ENCODE data around the gene FOXP2. TPM values are rescaled to one million over a fixed set of nuclear protein-coding genes. Genes with fewer than 3 reads are reported as not detected.
"Not testable (repeated sequence)": the region's sequence is repeated elsewhere in the genome, so short reads cannot be mapped to it uniquely, and the experiment has no call there.

The FOXP2 gene
- total RNA-seq, 2 donors from 2014 or later: 9.9 to 10.0 TPM

DNA sequence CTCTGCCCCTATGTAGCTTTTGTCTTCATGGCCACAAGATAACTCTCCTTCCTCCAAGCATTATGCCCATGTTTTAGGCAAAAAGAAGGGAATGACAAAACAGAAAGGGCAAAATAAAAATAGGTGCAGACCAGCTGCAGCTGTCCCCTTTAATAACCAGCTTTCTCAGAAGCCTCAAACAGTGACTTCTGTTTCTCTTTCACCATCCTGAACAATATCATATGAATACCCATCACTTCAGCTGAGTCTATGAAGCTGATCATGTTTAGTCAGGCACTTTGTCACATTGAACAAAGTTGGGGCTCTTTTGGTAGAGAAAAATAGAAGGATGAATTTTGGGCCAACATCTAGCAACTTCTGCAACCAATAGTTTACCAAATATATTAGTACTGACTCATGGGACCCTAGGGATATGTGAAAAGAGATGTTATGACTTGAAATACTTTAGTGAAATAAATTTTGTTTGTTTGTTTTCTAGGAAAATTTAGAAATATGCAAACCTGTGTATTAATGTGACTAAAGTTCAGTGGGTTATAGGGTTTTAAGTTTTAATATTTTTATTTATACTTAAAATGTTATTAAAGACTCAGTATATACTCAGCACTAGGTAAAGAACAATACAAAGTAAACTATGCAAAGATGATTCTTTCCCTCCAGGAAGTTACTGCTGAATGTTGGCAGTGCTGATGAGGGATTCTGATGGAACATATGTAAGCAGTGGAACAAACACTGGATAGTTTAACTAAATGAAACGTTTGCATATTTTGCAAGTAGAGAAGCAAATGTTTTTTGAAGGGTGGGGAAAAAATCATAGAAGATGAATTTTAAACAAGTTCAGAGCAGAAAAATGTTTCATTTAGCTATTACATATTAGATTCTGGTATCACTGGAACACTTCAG is 133.7 kb downstream of the FOXP2 start:
- no peak for DNase-seq (ENCODE audit: low spot score)
- intact Hi-C loops (cut with DNase I): no loop called here

DNA sequence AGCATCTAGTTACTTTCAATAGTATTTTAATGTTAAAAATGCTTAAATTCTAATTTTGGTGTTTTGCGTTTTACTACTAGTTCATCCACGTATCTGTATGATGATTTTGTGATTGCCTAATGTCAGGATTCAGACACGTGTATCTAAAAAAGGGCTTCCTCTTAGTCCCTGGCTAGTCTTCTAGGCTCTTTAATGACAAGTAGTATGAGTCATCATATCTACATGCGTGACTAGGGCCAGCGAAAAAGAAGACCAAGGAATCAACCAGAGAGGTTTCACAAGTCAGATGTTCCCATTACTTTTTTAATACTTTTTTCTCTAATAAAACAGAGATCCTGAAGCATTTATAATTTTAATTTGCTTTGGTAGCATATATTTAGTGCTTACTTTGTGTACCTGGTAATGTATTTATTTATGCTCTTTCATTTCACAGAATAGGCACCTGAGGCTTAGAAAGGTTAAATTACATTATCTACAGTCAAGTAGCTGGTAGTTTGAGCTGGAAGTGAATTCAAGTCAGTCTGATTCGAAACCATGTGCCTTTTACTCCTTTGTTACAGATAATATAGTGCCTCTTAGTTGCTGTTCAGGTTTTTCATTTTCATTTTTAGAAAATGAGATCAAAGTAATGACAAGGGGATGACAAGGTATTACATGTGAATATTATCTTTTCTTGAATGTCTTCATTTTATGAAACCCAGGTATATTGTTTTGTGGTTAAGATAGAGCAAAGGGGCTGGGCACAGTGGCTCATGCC is 140.3 kb downstream of the FOXP2 start:
- DNase-seq (ENCODE audit: low spot score): no peak
- intact Hi-C loops (cut with DNase I): no loop called here

DNA sequence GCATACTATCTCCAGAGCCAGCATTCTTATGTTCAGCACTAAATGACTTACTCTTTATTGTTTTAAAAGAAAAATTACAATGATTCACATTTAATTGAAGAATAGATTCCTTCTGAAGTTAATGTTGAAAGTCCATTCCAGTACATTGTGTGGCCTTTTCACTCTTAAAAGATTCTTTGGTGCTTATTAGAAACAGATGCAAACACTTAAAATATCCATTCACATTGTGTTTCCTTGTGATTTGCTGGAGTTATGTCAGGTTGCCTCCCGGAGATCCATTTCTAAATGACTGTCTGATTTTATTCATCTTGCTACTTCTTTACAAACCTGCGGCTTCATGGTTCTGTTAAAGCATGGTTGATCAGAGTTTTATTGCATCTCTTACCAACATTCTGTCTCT is 152.8 kb downstream of the FOXP2 start:
- intact Hi-C loops (cut with DNase I): no loop called here
- DNase-seq (ENCODE audit: low spot score): no peak

DNA sequence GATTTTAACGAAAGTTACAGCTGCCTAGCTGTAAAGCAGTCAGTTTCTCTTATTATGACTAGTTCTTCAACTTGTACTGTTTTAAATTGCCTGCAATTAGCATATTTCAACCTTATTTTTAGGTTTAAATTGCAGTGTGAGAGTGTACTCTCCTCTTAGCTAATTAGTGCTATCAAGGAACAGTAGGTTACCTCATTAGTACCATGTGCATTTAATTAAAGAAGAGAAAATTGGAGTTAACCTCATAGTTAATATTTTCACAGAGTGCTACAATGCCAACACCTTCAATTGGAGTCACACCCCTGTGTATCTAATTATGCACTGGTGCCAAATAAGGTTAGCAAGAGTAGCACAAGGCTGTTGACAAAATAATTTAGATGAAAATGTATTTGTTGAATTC is 154.6 kb downstream of the FOXP2 start:
- DNase-seq (ENCODE audit: low spot score): no peak
- intact Hi-C loops (cut with DNase I): no loop called here

DNA sequence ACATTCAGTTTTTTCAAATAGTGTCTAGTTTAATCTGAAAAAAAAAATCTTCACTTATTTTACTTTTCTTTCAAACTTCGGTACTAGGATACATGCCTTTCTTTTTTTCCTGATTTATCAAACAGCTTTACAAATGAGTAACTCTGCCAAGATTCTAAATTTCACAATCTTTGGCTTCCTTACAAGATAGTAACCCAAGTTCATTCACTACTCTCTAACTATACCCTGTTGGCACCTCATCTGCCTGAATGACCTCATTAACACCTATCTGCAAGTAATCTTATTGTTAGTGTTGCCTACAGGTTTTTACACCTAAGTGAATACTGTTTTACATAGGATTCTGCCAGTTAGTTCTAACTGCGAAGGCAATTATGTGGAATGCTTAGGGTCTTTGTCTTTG is 159.8 kb downstream of the FOXP2 start:
- intact Hi-C loops (cut with DNase I): no loop called here
- DNase-seq (ENCODE audit: low spot score): no peak

DNA sequence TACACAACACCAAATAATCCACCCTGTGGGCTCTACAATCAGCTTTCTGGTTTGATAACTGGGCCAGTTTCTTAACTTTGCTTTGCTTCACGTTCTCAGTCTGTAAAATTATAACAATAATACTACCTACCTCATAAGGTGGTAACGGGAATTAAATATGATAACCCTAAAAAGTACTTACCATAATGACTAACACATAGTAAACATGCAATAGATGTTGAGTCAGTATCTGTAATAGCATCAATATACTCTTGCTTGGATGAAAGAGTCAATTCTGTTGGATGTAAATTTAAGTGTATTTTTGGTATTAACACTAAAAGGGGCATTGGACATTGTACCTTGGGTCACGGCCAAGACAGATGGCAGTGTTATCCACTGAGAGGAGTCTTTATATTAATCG is 160.5 kb downstream of the FOXP2 start:
- intact Hi-C loops (cut with DNase I): no loop called here
- no peak for DNase-seq (ENCODE audit: low spot score)

DNA sequence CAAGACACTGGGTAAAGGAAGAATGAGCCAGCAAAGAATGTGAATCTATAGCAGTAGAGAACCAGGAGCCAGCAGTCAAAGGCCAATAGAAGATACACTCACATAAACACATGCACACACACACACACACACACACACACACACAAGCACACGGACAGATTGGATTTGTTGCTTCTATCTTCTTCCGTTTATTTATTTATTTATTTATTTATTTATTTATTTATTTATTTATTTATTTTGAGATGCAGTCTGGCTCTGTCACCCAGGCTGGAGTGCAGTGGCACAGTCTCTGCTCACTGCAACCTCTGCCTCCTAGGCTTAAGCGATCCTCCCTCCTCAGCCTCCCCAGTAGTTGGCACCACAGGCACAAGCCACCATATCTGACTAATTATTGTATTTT is 166.3 kb downstream of the FOXP2 start:
- intact Hi-C loops (cut with DNase I); DNase-seq (ENCODE audit: low spot score): not testable (repeated sequence)

DNA sequence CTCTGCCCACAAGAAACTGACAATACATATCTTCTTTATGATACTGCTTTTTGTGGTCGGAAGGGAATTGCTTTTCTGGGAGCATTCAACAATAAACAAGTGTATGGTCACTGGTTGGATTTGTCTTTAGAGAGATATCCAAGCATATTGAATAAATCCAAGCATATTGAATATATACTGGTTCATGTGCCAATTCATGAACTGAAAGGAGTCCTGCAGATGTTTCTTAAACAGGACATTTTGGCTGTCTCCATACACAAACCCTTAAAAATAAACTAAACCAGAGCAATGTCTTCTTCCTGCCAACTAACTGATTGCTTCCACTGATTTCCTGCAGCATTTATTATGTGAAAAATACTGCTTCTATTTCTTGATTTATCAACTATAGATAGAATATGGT is 173.9 kb downstream of the FOXP2 start:
- intact Hi-C loops (cut with DNase I): no loop called here
- no peak for DNase-seq (ENCODE audit: low spot score)

DNA sequence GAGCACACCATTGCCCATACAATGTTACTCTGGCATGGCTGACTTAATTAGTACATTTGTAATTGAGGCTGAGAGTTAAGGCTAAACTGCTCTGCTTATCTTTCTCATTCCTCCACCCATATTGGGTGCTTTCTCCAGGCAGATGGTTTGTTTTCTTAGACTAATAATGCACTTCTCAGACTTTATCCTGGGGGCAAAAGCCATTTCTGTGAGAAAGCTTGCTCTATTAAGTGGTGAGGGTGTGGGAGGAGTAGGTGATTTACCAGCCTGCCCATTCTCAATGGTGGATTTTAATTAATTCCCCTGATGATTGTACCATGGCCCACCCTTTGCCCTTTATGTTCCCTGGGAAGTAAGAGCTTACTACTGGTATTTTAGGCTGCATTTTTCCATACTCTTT is 174.8 kb downstream of the FOXP2 start:
- intact Hi-C loops (cut with DNase I): no loop called here

DNA sequence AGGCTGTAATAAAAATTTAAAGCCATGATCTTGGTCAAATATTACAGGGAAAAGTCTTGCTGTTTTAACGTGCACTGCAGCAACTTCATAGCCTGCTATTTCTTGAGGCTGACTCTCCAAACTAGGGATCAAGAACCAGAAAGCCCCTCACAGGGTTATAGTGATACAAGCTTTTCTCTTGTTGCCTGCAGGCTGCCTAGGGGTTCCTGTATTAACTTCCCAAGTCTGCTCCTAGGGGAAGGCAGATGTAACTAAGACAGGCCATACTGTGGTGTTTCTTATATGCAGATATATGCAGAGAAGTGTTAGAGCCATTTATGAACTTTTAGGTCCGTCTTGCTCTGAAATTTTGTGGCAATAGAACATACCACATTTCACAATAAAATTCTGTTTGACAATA is 175.7 kb downstream of the FOXP2 start:
- intact Hi-C loops (cut with DNase I): no loop called here
- no peak for DNase-seq (ENCODE audit: low spot score)

More for the DNA sequence above, 174.8 kb downstream of the FOXP2 start:
- DNase-seq (ENCODE audit: low spot score): no peak

DNA sequence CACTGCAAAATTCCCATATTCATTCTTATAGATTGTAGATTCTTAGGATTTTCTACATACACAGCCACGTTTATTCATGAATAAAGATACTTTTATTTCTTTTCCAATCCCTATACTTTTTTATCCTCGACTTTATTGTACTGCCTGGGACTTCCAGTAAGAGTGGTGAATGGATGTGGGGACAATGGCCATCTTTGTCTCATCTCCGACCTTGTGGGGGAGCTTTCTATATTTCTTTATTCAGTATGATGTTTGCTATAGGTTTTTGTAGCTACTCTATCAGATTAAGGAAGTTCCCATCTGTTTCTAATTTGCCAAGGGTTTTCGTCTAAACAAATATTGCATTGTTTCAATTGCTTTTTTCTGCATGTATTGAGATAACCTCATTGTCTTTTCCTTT is 184.3 kb downstream of the FOXP2 start:
- intact Hi-C loops (cut with DNase I): no loop called here
- no peak for DNase-seq (ENCODE audit: low spot score)

DNA sequence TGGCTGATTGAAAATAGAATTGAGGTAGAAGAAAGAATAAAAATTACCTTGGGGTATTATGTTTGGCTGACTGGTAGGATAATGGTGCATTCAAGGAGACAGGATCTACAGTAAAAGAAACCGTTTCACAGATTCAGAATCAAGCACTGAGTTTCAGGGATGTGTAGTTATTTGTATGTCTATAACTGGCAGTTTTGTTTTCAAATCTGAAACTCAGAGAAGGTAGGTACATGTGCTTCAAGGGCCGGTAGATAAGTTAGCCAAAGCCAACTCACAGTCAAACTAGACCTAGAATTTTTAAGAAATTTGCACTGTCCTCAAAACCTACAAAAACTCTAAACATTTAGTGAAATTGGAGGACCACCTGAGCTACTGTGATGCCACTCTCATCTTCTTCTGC is 191.5 kb downstream of the FOXP2 start:
- DNase-seq (ENCODE audit: low spot score): no peak
- intact Hi-C loops (cut with DNase I): no loop called here

DNA sequence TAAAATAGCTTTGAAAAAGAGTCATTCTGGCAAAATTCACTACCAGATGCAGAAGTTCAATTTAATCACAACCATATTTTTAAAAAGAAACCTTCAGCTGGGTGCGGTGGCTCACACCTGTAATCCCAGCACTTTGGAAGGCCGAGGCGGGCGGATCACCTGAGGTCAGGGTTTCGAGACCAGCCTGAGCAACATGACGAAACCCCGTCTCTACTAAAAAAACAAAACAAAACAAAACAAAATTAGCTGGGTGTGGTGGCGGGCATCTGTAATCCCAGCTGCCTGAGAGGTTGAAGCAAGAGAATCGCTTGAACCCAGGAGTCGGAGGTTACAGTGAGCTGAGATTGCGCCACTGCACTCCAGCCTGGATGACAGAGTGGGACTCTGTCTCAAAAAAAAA is 194.2 kb downstream of the FOXP2 start:
- DNase-seq (ENCODE audit: low spot score); intact Hi-C loops (cut with DNase I): not testable (repeated sequence)

DNA sequence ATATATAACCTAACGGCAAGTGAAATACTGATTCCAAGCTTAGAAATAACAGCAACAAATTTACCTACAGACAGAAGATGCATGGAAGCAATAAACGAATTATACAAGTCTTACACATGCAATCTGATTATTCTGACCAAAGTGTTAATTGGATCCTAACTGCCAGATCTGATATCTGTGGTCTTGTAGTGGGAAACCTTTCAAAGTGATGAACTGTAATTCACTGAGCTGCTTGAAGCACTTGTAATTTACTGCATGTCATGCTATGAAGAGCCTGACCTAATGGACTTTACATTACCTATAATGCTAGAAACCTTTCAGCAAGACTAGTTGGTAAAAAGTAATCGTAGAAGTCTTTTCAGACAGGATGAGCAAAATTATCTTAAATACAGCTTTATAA is 205.6 kb downstream of the FOXP2 start:
- intact Hi-C loops (cut with DNase I): no loop called here
- DNase-seq (ENCODE audit: low spot score): no peak

DNA sequence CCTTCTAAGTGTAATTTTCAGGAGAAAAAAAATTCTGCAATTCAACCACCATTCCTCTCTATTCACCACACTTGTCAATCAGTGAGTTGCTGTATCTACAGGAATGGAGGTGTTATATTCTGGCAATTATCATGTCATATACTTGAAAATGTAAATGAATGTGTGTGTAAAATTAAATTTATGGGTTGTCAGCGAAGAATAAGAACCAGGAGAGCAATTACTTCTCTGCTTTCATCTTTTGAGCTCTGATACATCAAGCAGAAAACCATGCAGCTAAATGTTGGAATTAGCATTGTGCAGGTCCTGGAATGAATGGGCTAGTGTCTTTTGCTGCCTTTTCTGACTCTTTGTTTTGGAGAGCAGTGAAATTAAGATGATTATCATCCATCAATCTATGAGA is 207.6 kb downstream of the FOXP2 start:
- DNase-seq (ENCODE audit: low spot score): no peak
- intact Hi-C loops (cut with DNase I): no loop called here

DNA sequence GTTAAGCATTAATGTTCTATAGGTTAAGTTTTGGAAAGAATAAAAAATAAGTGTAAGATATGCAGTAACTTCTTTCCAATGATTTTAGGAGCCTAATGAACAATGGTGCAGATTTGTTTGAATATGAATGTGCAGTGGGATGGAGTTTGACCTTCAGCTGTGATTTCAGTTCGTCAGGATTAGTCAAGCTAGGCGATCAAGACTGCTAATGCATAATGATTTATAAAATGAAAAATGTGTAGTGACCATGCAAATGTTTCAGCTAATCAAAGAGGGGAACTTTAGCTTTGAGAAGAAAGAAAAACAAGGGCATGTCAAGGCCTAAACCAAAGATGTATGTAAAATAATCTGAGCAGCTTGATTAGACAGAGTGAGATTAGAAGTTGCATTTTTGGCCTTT is 208.5 kb downstream of the FOXP2 start:
- intact Hi-C loops (cut with DNase I): no loop called here
- DNase-seq (ENCODE audit: low spot score): no peak

DNA sequence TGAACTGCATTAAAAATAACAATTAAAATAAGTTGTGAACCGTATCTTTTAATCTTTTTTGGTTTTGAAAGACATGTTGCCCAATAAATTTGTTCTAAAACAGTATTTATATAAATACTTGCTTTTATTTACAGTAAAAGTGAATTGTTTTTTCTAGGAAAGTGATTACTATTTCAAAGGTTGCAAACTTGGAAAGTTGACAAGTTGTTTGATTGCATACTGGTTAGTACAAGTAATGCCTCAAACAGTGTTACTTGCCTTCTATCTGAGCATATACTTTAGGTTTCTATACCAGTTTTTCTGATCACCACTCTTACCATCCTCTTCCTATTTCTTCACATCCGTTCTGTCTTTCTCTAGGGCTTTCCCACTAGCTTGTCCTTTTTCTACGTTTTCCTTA is 212.6 kb downstream of the FOXP2 start:
- DNase-seq (ENCODE audit: low spot score): no peak
- intact Hi-C loops (cut with DNase I): no loop called here

DNA sequence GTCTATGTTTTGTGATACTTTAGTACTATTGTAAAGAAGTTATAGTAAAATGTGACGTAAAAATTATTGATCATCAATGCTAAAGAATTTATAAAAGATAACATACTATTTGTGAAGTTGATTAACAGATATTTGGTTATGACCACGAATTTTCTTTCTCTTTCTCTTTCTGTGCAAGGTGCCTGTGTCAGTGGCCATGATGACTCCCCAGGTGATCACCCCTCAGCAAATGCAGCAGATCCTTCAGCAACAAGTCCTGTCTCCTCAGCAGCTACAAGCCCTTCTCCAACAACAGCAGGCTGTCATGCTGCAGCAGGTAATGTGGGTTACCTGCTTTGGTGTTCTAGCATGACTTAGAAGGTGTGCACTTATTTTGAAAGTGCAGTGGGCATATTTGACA is 213.7 kb downstream of the FOXP2 start:
- intact Hi-C loops (cut with DNase I): no loop called here

DNA sequence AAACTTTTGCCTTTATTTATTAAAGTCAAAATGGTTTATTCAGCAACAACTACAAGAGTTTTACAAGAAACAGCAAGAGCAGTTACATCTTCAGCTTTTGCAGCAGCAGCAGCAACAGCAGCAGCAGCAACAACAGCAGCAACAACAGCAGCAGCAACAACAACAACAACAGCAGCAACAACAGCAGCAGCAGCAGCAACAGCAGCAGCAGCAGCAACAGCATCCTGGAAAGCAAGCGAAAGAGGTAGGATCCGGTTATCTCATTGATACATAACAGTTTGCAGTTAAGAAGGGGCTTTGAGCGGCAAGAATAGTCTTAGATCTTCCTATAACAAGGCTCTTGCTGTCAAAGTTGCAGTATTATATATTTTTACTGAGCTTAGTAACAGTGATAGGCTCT is 215.1 kb downstream of the FOXP2 start:
- no peak for DNase-seq (ENCODE audit: low spot score)
- intact Hi-C loops (cut with DNase I): no loop called here

More for the DNA sequence above, 213.7 kb downstream of the FOXP2 start:
- no peak for DNase-seq (ENCODE audit: low spot score)

DNA sequence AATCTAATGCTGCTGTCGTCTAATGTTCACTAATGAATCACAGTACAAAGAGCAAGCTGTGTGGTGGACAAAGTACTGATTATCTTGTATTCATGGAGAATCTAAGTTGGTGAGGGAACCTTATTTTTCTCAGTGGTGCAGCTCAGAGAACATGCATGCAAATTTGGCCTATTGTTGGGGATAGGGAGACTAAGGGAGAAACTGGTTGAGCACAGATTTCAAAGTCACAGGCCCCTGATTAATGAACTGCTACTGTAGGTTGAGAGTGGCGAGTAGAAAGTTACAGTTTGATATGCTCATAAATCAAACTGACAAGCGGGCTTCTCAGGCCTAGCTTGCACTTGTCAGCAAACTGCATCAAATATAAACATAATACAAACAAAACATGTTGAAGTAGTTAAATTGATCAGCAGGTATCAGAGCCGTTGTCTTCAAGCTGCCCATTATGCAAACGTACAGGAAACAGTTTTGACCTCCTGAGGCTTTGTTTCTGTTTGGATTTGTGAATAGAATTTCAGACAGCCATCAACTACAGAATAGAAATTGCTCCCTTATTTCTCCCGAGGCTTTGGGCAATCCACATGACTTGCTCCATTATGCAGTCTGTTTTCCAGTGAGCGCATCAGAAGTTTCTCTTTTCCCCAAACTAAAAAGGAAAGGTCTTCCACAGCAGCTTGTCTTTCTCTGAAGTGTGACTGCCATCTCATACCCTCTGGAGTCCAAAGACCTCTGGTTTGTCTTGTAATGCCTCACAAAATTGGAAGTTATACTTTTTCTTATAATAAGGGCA is 215.8 kb downstream of the FOXP2 start:
- intact Hi-C loops (cut with DNase I): no loop called here

More for the DNA sequence above, 215.8 kb downstream of the FOXP2 start:
- DNase-seq (ENCODE audit: low spot score): no peak
